Measurements from ENCODE around the gene MS4A6E.
"Not testable (repeated sequence)": the region's sequence is repeated elsewhere in the genome, so short reads cannot be mapped to it uniquely, and the experiment has no call there.

The MS4A6E gene, protein sequence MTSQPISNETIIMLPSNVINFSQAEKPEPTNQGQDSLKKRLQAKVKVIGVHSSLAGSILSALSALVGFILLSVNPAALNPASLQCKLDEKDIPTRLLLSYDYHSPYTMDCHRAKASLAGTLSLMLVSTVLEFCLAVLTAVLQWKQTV

DNA sequence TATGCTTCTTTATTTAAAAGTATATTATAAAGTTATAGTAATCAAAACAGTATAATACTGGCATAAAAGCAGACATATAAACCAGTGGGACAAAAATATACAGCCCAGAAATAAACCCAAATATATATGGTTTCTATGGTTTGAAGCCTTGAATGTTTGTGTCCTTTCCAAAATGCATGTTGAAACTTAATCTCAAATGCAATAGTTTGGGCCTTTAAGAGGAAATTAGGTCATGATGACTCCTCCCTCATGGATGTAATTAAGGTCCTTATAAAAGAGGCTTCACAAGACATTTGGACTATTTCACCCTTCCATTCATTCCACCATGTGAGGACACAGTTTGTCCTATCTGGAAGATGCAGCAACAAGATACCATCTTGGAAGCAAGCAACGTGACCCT is at the start of gene MS4A6E:
Gene MS4A6E (plus strand): TSS at position 301 of the 400 bp plus-strand sequence. CDS start 7,641 bp downstream, outside the sequence.
- no peak for DNase-seq

DNA sequence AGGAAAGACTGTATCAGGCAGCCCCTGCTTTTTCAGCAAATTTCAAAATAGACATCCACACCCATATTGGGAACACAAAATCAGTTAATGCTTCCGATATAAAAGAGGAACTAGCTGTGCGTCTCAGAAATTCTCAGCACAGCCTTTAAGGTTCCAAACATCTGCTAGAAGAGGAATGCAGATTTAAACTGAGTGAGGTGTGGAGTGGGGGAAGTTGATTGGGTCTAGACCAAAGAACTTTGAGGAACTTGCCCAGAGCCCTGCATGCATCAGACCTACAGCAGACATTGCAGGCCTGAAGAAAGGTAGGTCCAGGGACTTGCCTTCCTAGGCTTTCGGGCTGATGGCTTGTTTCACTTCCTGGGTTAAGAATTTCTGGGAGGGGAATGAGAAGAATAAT is 46.6 kb upstream of the MS4A6E start, which contains the start of gene MS4A4A:
Gene MS4A4A (plus strand): TSS at position 255 of the 400 bp plus-strand sequence. CDS start 10 bp downstream, at position 265.
- peak in 7 of 58 donors; percentile 6 to 34 (median 12) for DNase-seq

DNA sequence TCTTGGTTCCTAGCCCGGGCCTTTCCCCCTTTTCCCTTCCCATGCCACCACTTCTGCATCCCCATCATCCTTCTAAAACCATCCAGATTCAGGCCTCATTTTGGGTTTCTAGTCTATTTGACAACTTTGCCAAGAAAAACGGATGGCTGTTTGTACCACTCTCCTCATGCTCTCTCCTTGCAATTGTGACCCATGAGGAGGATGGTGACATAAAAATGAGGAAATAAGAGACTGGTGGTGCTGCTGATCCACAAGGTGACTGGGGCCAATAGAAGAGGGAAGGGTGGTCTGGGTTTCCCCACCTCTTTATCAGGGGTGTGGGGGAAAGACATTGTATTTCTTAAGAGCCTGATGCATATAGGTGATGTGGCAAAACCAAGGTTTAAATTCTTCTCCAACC is 45.6 kb upstream of the MS4A6E start:
- no peak for DNase-seq

- no peak for DNase-seq
These were observed 44.8 kb upstream of the MS4A6E start for GRCh38 chr11:60282286-60282685.

DNA sequence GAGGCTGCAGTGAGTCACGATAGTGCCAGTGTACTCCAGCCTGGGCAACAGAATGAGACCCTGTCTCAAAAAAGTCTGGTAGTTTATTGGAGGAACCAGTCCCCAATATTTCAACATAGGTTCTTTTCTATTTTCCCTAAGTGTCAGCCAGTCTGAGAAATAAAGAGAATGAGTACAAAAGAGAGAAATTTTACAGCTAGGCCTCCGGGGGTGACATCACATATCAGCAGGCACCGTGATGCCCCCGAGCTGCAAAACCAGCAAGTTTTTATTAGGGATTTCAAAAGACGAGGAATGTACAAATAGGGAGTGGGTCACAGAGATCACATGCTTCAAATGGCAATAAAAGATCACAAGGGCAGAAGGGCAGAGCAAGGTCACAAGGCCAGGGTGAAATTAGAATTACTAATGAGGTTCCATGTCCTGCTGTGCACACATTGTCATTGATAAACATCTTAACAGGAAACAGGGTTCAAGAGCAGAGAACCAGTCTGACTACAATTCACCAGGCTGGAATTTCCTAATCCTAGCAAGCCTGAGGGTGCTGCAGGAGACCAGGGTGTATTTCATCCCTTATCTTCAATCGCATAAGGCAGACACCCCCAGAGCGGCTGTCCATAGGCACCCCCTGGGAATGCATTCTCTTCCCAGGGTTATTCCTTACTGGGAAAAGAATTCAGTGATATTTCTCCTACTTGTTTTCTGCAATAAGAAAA is 41.5 kb upstream of the MS4A6E start:
- DNase-seq, result not testable (repeated sequence)

DNA sequence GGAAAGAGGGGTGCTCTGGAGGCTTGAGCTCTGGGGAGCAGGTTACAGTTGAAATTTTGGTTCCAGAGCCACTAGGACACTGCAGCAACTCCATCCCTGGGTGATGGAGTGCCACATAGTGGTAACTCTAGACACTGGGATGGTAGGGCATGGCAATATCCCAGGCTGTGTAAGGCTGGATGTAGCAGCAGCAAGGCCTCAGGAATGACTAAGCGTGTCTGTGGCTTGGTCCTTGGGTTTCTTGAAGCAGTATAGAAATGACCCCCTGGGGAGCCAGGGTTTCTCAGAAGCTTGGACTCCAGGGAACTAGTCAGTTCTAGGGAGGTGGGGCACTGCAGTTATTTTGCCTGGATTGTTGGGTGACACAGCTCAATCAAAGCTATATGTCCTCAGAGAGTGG is 38.5 kb upstream of the MS4A6E start:
- DNase-seq, result no peak

GRCh38 chr11:60292145-60292544 is 34.9 kb upstream of the MS4A6E start:
- no peak for DNase-seq

- DNase-seq, result no peak
These were observed 25.9 kb upstream of the MS4A6E start for GRCh38 chr11:60301178-60301577.

- DNase-seq, result not testable (repeated sequence)
These were observed 25.2 kb upstream of the MS4A6E start for GRCh38 chr11:60301884-60302283.

GRCh38 chr11:60303661-60304060 is 23.4 kb upstream of the MS4A6E start:
- DNase-seq, result no peak

DNA sequence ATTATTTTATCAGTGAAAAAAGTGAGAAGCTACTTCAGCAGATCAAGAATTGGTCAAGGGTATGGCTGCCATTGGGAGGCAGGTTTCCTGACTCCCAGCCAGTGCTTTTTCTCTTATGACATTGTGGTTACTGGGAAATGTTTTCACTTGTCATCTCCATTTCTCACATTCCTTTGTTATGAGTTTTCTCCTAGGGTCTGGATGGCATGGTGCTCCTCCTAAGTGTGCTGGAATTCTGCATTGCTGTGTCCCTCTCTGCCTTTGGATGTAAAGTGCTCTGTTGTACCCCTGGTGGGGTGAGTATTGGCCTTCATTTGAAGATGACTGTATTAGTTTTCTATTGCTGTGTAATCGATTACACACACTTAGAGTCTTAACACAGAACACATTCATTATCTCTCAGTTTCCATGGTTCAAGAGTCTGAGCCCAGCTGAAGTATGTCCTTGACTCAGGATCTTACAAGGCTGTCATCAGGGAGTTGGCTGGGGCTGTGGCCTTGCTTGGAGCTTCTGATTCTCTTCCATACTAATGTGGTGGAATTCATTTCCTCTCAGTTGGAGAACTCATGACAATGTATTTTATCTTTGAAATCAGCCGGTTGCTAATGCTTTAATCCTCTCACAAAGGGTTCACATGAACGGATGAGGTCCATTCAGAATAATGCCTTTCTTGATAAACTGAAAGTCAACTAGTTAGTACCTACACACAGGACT is 21.0 kb upstream of the MS4A6E start:
- DNase-seq, result no peak

GRCh38 chr11:60307507-60308195 is 19.4 kb upstream of the MS4A6E start:
- no peak for DNase-seq

GRCh38 chr11:60310407-60310998 is 16.6 kb upstream of the MS4A6E start:
- peak in 13 of 58 donors; percentile 1 to 50 (median 8) for DNase-seq

DNA sequence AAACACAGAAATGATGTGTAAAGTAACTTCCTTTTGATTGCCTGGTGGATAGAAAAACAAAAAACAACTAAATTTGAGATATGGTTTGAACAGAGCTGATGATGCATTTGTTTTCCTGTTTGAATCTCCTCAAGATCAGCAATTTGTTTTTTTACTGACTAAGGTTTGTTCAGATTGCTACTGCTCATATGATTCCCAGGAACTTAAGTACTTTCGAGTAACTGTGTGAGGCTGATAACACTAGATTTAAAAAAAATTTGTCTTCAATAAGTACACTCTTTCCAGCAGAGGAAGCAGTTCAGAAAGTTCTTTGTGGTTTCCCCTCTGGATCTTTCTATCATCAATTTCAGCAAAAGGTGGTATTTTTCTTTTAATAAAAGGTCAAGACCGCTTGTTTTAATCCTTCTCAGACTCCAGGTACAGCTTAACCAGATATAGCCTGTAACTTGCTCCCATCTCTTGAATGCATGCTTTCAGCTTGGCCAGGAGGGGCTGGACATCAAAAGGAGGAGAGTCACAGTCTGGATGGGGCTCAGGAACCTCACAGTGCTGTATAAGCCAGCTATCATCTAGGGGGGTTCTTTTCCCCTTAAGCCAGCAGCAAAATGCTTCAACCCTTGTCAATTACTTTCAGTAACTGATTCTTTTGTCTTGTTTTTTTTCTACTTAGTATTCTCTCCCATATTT is 12.3 kb upstream of the MS4A6E start:
- no peak for DNase-seq

DNA sequence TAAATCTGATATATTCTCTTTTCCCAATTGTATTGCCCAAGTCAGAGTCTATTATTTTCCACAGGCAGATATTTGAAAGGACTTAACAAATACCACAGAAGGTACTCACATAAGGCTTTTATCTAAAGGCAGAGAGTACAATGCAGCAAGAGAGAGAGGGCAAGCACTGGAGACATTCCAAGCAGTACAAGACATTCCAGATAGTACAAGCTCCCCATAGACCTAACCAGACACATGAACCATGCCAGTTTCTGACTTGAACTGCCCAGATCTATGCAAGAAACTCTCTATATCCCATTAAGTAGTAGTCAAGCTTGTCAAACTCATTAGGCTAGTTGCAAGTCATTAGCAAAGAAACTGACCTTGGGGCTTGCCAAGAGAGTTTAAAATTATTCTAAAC is 11.2 kb upstream of the MS4A6E start:
- DNase-seq, result no peak

GRCh38 chr11:60316317-60316716 is 10.7 kb upstream of the MS4A6E start:
- DNase-seq, result no peak

GRCh38 chr11:60318726-60319125 is 8.3 kb upstream of the MS4A6E start:
- no peak for DNase-seq

DNA sequence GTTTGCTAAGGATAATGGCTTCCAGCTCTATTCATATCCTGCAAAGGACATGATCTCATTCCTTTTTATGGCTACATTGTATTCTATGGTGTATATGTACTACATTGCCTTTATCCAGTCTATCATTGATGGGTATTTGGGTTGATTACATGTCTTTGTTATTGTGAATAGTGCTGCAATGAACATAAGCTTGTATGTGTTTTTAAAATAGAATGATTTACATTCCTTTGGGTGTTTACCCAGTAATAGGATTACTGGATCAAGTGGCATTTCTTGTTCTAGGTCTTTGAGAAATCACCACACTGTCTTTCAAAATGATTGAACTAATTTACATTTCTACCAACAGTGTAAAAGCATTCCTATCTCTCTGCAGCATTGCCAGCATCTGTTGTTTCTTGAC is 6.0 kb upstream of the MS4A6E start:
- DNase-seq, result no peak

DNA sequence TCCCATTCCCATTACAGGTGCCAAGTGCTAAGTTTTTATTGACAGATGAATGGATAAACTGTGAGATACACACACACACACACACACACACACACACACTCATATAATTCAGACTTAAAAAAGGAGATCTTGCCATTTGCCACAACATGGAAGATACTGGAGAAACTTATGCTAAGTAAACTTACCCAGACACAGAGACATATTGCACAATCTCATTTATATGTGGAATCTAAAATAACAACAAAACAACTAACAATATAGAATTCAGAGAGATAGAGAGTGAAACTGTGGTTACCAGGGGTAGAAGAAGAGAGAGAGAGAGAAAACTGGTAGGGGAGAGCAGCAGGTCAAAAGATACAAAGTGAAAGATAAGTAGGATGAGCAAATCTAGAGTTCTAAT is 1.4 kb downstream of the MS4A6E start:
- DNase-seq, result no peak

GRCh38 chr11:60332846-60333245 is 5.8 kb downstream of the MS4A6E start:
- DNase-seq, result no peak
